SK-N-MC (cell line): ENCODE results near the gene SCRN2.

Experiments
- EZH2 ChIP-seq: fragments of 200-600 bp; sonication (generic); IDR thresholded peaks from one replicate; pipeline ENCODE4 v1.6.1; 2017; ENCODE audit warnings: antibody characterized with exemption
- FOXP2 ChIP-seq: optimal IDR thresholded peaks from 2 replicates; pipeline ENCODE3; 2011; ENCODE audit warnings: mild to moderate bottlenecking, moderate library complexity; ENCODE audit not compliant: insufficient read depth; ENCODE audit errors: extremely low read length, control extremely low read depth
- POLR2AphosphoS5 ChIP-seq: IDR thresholded peaks from 2 replicates; pipeline ENCODE4 v1.6.1; 2012; ENCODE audit warnings: mild to moderate bottlenecking, low read depth, low read length, borderline replicate concordance

DNA sequence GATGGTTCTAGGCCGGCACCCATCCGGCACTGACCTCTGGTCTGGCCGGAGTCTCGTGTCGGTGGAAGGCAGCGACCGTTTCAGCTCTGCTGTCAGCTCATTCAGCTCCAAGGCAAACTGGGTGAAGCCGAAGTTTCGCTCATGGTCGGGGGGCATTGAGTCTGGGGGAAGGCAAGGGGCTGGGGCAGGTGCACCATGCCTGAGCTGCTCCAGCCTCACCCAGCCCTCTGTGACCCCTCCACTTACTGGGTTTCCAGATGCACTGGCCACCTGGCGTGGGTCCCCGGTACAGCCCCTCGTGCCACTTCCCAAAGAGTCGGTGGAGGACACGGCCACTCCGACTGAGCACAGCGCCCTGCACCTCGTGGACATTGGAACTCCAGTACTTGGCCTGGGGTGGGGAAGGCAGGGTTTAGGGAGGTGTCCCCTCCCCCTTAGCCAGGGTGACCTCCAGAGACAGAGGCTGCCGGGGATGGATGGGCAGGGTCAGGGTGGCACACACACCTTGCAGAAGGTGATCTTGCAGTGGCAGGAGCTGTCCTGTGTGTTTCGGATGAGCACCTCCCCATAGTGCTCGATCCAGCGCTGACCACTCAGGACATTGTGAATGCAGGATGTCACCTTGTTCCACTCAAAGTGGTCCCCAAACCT, 32.1 kb downstream of the SCRN2 start:
- TF ChIP-seq POLR2AphosphoS5 = no peak
- TF ChIP-seq EZH2 = no peak
- TF ChIP-seq FOXP2 = no peak
